GM12875 (cell line): ENCODE results near the gene TIMM21.
A peak's percentile ranks its signal among the peaks of the same experiment; 100 is the strongest.

ENCODE experiments used
- H3K4me3 ChIP-seq: one replicate; pipeline ENCODE4 v1.5.1; 2011; ENCODE audit warnings: low read depth, low read length, control low read depth
- CTCF ChIP-seq: IDR thresholded peaks from 2 replicates; pipeline ENCODE4 v1.5.1; 2011; ENCODE audit warnings: low read depth, mild to moderate bottlenecking, control low read depth, inconsistent platforms, low read length, moderate library complexity, borderline replicate concordance; ENCODE audit not compliant: insufficient read depth

The TIMM21 gene

DNA sequence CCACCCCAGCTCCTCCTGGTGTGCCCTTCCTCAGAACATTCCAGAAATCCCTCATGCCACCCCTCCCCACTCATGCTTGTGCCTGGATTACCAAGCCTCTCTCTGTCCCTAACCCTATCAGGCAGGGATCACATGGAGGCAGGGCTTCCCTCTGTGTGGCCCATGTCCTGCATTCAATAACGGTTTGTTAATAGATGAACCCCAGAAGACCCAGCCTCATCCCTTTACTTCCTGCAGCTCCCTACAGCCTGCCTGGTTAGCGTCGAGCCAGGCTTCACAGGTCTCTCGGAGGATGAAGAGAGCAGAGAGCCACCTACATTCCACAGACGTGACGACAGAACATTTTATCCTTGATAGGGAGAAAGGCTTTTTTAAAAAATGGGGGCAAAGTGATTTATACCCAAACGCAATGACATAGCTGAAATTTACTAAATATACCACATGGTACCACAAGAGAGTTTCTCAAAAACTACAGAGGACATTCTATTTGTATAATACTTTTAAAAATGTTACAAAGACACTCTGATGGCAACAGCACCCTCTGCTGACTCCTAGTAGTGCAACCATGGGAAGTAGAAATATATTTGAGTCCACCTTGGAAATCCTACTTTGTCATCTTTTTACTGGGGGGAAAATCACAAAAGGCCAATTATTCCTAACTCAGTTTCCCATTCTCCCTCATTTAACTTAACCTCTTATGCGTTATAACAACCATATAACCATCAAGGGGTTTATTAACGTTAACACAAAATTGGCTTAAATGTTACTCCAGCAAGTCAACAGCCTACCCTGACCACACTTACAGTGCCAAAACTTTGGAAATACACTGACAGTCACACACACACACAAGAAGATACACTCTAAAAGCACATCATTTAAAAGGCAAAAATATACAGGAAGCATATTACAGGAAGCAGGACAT is 31.4 kb upstream of the TIMM21 start:
- peak; percentile 32; the same call in 1 of the 2 replicates for TF ChIP-seq CTCF
- H3K4me3 ChIP-seq: no peak overlapping the region

- no peak for TF ChIP-seq CTCF
- H3K4me3 ChIP-seq: no peak overlapping the region
Measured at GRCh38 chr18:74123200-74123599, 25.1 kb upstream of the TIMM21 start.

DNA sequence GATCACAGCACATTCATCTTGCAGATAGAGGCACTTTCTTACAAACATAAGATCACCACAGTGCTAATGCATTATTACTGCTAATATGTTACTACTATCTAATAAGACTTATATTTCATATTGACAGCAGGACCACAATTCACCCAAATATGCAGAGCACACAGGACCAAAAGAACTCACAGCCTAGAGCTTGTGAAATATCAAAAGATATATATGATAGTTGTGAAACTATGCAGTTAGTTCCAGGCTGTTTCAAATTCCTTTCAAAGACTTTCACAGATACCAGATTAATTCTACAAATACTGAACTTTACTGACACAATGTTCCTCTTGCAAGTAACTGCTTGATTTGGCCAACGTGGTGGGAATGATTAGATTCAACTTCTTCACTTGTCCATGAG is 23.7 kb upstream of the TIMM21 start:
- H3K4me3 ChIP-seq: no peak overlapping the region
- TF ChIP-seq CTCF: no peak

DNA sequence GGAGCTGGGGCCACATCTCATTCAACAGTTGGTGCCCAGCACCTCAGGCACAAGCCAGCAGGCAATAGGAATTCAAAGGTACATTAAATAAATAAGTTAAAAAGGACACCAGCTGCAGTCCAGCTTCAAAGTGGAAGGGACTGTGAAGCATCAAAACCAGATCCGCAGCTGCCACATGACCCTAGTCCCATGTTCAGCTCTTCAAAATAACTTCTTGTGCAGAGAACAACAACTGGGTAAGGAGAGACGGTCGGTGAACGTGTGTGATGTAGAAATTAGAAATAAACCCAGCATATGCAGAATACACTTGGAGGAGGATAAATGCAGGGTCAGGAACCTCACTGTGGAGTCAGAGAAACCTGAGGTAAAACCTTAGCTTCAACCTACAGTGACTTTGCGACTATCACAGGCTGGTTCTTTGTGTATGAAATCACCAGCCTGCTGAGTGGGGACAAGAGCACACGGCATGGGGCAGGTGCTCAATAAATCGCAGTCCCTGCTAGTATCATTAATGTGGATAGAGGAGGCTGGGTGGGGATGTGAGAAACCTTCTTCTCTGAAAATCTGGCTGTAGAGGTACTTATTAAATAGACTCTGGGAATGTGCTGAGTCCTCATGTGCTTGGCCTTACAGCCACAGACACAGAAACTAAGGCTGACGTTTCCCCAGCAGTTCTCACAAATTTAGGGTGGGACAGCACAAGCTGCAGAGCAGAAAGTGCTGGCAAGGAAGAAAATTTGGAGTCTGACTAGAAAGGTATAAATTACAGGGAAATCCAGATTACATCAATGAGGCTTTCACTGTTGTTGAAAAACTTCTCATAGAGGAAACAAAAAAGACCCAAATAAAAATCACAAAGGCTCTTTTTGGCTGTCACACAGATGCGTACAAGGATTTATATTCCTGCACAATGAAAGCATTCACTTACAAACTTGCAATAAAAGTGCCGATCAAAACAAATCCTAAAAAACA is 21.4 kb upstream of the TIMM21 start:
- no peak for TF ChIP-seq CTCF
- H3K4me3 ChIP-seq: no peak overlapping the region

GRCh38 chr18:74128159-74128558 is 20.2 kb upstream of the TIMM21 start:
- H3K4me3 ChIP-seq: no peak overlapping the region
- TF ChIP-seq CTCF: no peak

DNA sequence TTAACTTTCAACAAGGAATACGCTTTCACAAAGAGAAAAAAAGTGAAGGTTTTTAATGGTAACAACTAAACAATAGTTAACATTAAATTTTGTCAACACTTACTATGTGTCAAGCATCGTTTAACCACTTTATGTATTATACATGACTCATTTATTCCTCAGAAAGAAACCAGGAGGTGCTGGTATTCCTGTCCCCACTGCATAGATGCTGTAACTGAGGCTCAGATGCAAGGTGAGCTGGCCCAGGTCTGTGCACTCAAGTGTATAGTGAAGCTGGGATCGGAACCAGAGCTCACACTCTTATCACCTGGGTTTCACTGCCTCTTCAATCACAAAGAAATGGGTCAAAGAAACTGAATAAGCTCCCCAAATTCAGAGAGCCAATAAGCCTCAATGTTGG is 17.2 kb upstream of the TIMM21 start:
- TF ChIP-seq CTCF: no peak
- H3K4me3 ChIP-seq: no peak overlapping the region
